SK-N-SH (cell line): ENCODE measurements around the gene CLIC4. TPM values are rescaled to one million over a fixed set of nuclear protein-coding genes. Genes with fewer than 3 reads are reported as not detected.
A peak's percentile ranks its signal among the peaks of the same experiment; 100 is the strongest.

Experiments
- CTCF ChIA-PET: fragments of 300-600, 350-600 bp; formaldehyde crosslinking; extraction: SDS; loops from one replicate; lab custom pipeline; 2021; lab: Yijun Ruan, JAX
- POLR2A ChIA-PET: fragments of 350-600 bp; sonication (Branson Sonifier 250); formaldehyde crosslinking; extraction: SDS; loops from one replicate; lab custom pipeline; 2020; ENCODE audit warnings: antibody characterized with exemption, inconsistent platforms; lab: Yijun Ruan, JAX
- DNase-seq: peaks from one replicate; pipeline ENCODE4 v3.0.0; 2012
- H2AFZ ChIP-seq: fragments of 200-600 bp; sonication (generic); 2 replicates; pipeline ENCODE4 v1.8.1; 2016; ENCODE audit warnings: antibody characterized with exemption, mild to moderate bottlenecking, low read depth
- H3F3A ChIP-seq: fragments of 200-600 bp; sonication (generic); replicated peaks from 2 replicates; pipeline ENCODE3; 2016; ENCODE audit warnings: antibody characterized with exemption, mild to moderate bottlenecking; ENCODE audit not compliant: insufficient read depth
- H3K27ac ChIP-seq, 2 experiments: fragments of 200-500 bp in 1 of 2; fragments of 200-600 bp in 1 of 2; sonication (Bioruptor generic) in 1 of 2; sonication (generic), shearing (Covaris generic) in 1 of 2; 2 replicates each; pipeline versions ENCODE4 v1.5.1 to v1.6.1; 2014 to 2016; ENCODE audit warnings: low read depth in 2 of 2, inconsistent platforms in 1 of 2, low read length in 1 of 2, mild to moderate bottlenecking in 1 of 2, mixed read lengths in 1 of 2
- H3K27me3 ChIP-seq: fragments of 200-600 bp; sonication (generic), shearing (Covaris generic); 2 replicates; pipeline ENCODE4 v1.6.1; 2016; ENCODE audit warnings: mixed run types; ENCODE audit not compliant: insufficient read depth
- H3K36me3 ChIP-seq, 2 experiments: fragments of 200-500 bp in 1 of 2; fragments of 200-600 bp in 1 of 2; sonication (Bioruptor generic) in 1 of 2; sonication (generic) in 1 of 2; replicated peaks in 1 of 2; 2 replicates each; pipeline versions ENCODE3 to v1.5.1; 2014 to 2016; ENCODE audit warnings: low read length in 1 of 2, mild to moderate bottlenecking in 1 of 2; ENCODE audit not compliant: insufficient read depth in 2 of 2, control insufficient read depth in 1 of 2
- H3K4me1 ChIP-seq, 2 experiments: fragments of 200-500 bp in 1 of 2; fragments of 200-600 bp in 1 of 2; sonication (Bioruptor generic) in 1 of 2; sonication (generic), shearing (Covaris generic) in 1 of 2; 2 replicates each; pipeline versions ENCODE4 v1.5.1 to v1.6.1; 2014 to 2016; ENCODE audit warnings: low read depth in 1 of 2, low read length in 1 of 2, mixed run types in 1 of 2; ENCODE audit not compliant: insufficient read depth in 2 of 2, control insufficient read depth in 1 of 2
- H3K4me2 ChIP-seq: fragments of 200-600 bp; sonication (generic), shearing (Covaris generic); 2 replicates; pipeline ENCODE4 v1.6.1; 2017; ENCODE audit warnings: mixed run types
- H3K4me3 ChIP-seq, 2 experiments: fragments of 200-500 bp in 1 of 2; fragments of 200-600 bp in 1 of 2; sonication (Bioruptor generic) in 1 of 2; sonication (generic), shearing (Covaris generic) in 1 of 2; 2 replicates each; pipeline versions ENCODE4 v1.5.1 to v1.8.1; 2014 to 2016; ENCODE audit warnings: low read depth in 2 of 2, inconsistent platforms in 1 of 2, low read length in 1 of 2, mild to moderate bottlenecking in 1 of 2, mixed read lengths in 1 of 2, moderate library complexity in 1 of 2
- H3K79me2 ChIP-seq: fragments of 200-600 bp; sonication (generic); 2 replicates; pipeline ENCODE4 v1.8.1; 2017; ENCODE audit warnings: mild to moderate bottlenecking; ENCODE audit not compliant: insufficient read depth
- H3K9ac ChIP-seq: fragments of 200-600 bp; sonication (generic); 2 replicates; pipeline ENCODE4 v1.6.1; 2017; ENCODE audit warnings: mixed run types
- H3K9me2 ChIP-seq: fragments of 200-600 bp; sonication (generic); 2 replicates; pipeline ENCODE4 v1.6.1; 2017; ENCODE audit warnings: mixed run types
- H3K9me3 ChIP-seq: fragments of 200-600 bp; sonication (generic); 2 replicates; pipeline ENCODE4 v1.6.1; 2017; ENCODE audit warnings: mixed run types, mild to moderate bottlenecking, moderate library complexity
- H4K20me1 ChIP-seq: fragments of 200-600 bp; sonication (generic); 2 replicates; pipeline ENCODE4 v1.6.1; 2017; ENCODE audit warnings: mild to moderate bottlenecking, mixed run types; ENCODE audit not compliant: insufficient read depth
- CHD2 ChIP-seq: fragments of 150-350 bp; IDR thresholded peaks from 2 replicates; pipeline ENCODE4 v1.6.1; 2018; ENCODE audit warnings: low read length; ENCODE audit not compliant: partially characterized antibody
- EP300 ChIP-seq, 2 experiments: IDR thresholded peaks; 2 replicates each; pipeline versions ENCODE4 v1.4.0 to v1.6.1; 2012; ENCODE audit warnings: borderline replicate concordance in 1 of 2, low read depth in 1 of 2, low read length in 1 of 2
- EZH2phosphoT487 ChIP-seq: fragments of 200-600 bp; sonication (generic); IDR thresholded peaks from 2 replicates; pipeline ENCODE4 v1.6.1; 2017; ENCODE audit warnings: low read depth, mixed run types, mild to moderate bottlenecking, antibody characterized with exemption, moderate library complexity, borderline replicate concordance
- FOXJ3 ChIP-seq: sonication (generic); formaldehyde crosslinking; IDR thresholded peaks from 2 replicates; pipeline ENCODE4 v1.5.1; 2020; ENCODE audit warnings: mild to moderate bottlenecking, missing genetic modification reagents
- FOXM1 ChIP-seq: IDR thresholded peaks from 2 replicates; pipeline ENCODE4 v1.4.0; 2012; ENCODE audit warnings: low read depth, mild to moderate bottlenecking
- JUND ChIP-seq: IDR thresholded peaks from 2 replicates; pipeline ENCODE4 v1.4.0; 2012
- MXI1 ChIP-seq: IDR thresholded peaks from 2 replicates; pipeline ENCODE4 v1.6.1; 2012; ENCODE audit warnings: mild to moderate bottlenecking, low read depth, low read length, improper control_type of control experiment
- NRF1 ChIP-seq: IDR thresholded peaks from 2 replicates; pipeline ENCODE4 v1.6.1; 2012; ENCODE audit warnings: low read depth, mild to moderate bottlenecking, low read length
- PBX3 ChIP-seq: IDR thresholded peaks from 2 replicates; pipeline ENCODE4; 2012
- POLR2AphosphoS5 ChIP-seq: IDR thresholded peaks from 2 replicates; pipeline ENCODE4 v1.6.1; 2012; ENCODE audit warnings: low read depth, low read length
- RAD21 ChIP-seq: IDR thresholded peaks from 2 replicates; pipeline ENCODE4 v1.6.1; 2012; ENCODE audit warnings: mild to moderate bottlenecking, low read length
- RCOR1 ChIP-seq: fragments of 150-350 bp; IDR thresholded peaks from 2 replicates; pipeline ENCODE4 v1.6.1; 2017; ENCODE audit warnings: antibody characterized with exemption, low read length
- REST ChIP-seq: IDR thresholded peaks from 2 replicates; pipeline ENCODE4 v1.6.1; 2012; ENCODE audit warnings: mild to moderate bottlenecking, low read depth, low read length, moderate library complexity
- RFX5 ChIP-seq: IDR thresholded peaks from 2 replicates; pipeline ENCODE4 v1.6.1; 2012; ENCODE audit warnings: mild to moderate bottlenecking, improper control_type of control experiment, low read length
- RXRA ChIP-seq: IDR thresholded peaks from 2 replicates; pipeline ENCODE4 v1.4.0; 2012; ENCODE audit warnings: low read depth, mild to moderate bottlenecking, borderline replicate concordance
- SMC3 ChIP-seq: IDR thresholded peaks from 2 replicates; pipeline ENCODE4 v1.6.1; 2012; ENCODE audit warnings: low read depth, low read length, improper control_type of control experiment
- TAF1 ChIP-seq: IDR thresholded peaks from 2 replicates; pipeline ENCODE4 v1.6.1; 2012; ENCODE audit warnings: low read depth, mild to moderate bottlenecking, low read length, moderate library complexity, borderline replicate concordance
- TEAD4 ChIP-seq: IDR thresholded peaks from 2 replicates; pipeline ENCODE4 v1.4.0; 2012; ENCODE audit warnings: mild to moderate bottlenecking, borderline replicate concordance; ENCODE audit not compliant: insufficient read depth
- YY1 ChIP-seq: IDR thresholded peaks from 2 replicates; pipeline ENCODE4 v1.4.0; 2012; ENCODE audit warnings: low read depth, mild to moderate bottlenecking
- ZBTB33 ChIP-seq: IDR thresholded peaks from 2 replicates; pipeline ENCODE4 v1.4.0; 2012; ENCODE audit warnings: low read depth, borderline replicate concordance
- WGBS: methylation state at CpG from one replicate; pipeline ENCODE4 v1.1.6; 2017; ENCODE audit warnings: low lambda C conversion rate; 5-methylcytosine and 5-hydroxymethylcytosine counted together
- polyA plus RNA-seq, 3 experiments: library from polyadenylated mRNA; depleted of rRNA; stranded (reverse); fragments of >200 nt; gene quantifications; 2 replicates each; pipeline ENCODE4 v1.2.3, GENCODE V29; 2012

Gene CLIC4
- polyA plus RNA-seq, 1 of the 3 experiments (the other 2 are of a cell fraction), result 66.4 TPM

GRCh38 chr1:24801176-24801575, 55.9 kb downstream of the CLIC4 start:
- ChIA-PET CTCF (interaction anchor here (1.2 kb wide), 2 partner anchors 16 to 113 kb away, joined by 4 to 7 read pairs; no protein-coding TSS in a partner anchor), POLR2A (no interaction called here)
- H3K27ac ChIP-seq, result peak overlapping the region in 1 of 2 experiments; percentile 65; a peak in 2 of 4 replicates
- peaks cover 22% of the 10 kb centered on the region for H3F3A ChIP-seq
- H3K79me2 ChIP-seq, result peaks cover 82% of the 10 kb centered on the region
- no peaks in the 10 kb centered on the region for H3K9me2 ChIP-seq
- peaks cover 8 to 26% of the 10 kb centered on the region in 2 experiments for H3K36me3 ChIP-seq
- H3K4me1 ChIP-seq, result peaks cover 5 to 40% of the 10 kb centered on the region in 2 experiments; a peak in 3 of 4 replicates
- H3K27me3 ChIP-seq, result no peaks in the 10 kb centered on the region
- H3K4me3 ChIP-seq, result no peak overlapping the region
- DNase-seq, result no peak
- no peak overlapping the region for H3K4me2 ChIP-seq
- H2AFZ ChIP-seq, result no peak overlapping the region
- H4K20me1 ChIP-seq, result peaks cover 52% of the 10 kb centered on the region
- no peak overlapping the region for H3K9ac ChIP-seq
- WGBS, result 100% methylated on average over 1 of the region's 1 CpG
- no peaks in the 10 kb centered on the region for H3K9me3 ChIP-seq
- TF ChIP-seq RXRA (no peak), EZH2phosphoT487 (no peak), MXI1 (no peak), SMC3 (no peak), PBX3 (no peak), REST (no peak), EP300 (IDR thresholded peaks at IDR 0.05; ENCODE audit: borderline replicate concordance in 1 of 2, low read depth in 1 of 2, low read length in 1 of 2) (no peak), POLR2AphosphoS5 (no peak), CHD2 (no peak), TAF1 (no peak), JUND (no peak)

- Histone ChIP-seq H3K9me3 (no peaks in the 10 kb centered on the region), H3F3A (peaks cover 22% of the 10 kb centered on the region), H3K36me3 (peaks cover 2 to 22% of the 10 kb centered on the region in 2 experiments), H2AFZ (no peak overlapping the region), H3K4me1 (peaks cover 12 to 45% of the 10 kb centered on the region in 2 experiments; a peak in 3 of 4 replicates), H3K4me2 (0 out of 2 replicates have a peak overlapping the region, but pooled peaks have one; percentile 5), H3K27ac (peak overlapping the region; percentile 35 to 62), H4K20me1 (peaks cover 44% of the 10 kb centered on the region), H3K79me2 (peaks cover 82% of the 10 kb centered on the region), H3K27me3 (no peaks in the 10 kb centered on the region), H3K9ac (no peak overlapping the region), H3K4me3 (no peak overlapping the region), H3K9me2 (no peaks in the 10 kb centered on the region)
- ChIA-PET POLR2A (no interaction called here), CTCF (interaction anchor here (1.6 kb wide), 1 partner anchor 115 kb away, joined by 7 read pairs; no protein-coding TSS in a partner anchor)
- 9% methylated on average over 2 of the region's 2 CpGs for WGBS
- DNase-seq, result no peak
- TF ChIP-seq NRF1, result no peak
- TF ChIP-seq RAD21, result no peak
- no peak for TF ChIP-seq FOXM1
- TF ChIP-seq FOXJ3 (CRISPR knock-in tag), result no peak
- no peak for TF ChIP-seq TEAD4
- no peak for TF ChIP-seq RFX5
- no peak for TF ChIP-seq ZBTB33
- no peak for TF ChIP-seq CHD2
- no peak for TF ChIP-seq YY1
- no peak for TF ChIP-seq MXI1
- TF ChIP-seq RXRA, result no peak
- no peak for TF ChIP-seq SMC3
- no peak for TF ChIP-seq RCOR1
Observed at GRCh38 chr1:24803220-24803619, 58.0 kb downstream of the CLIC4 start.
